Measurements from ENCODE around the gene B4GALNT1.
"Not testable (repeated sequence)": the region's sequence is repeated elsewhere in the genome, so short reads cannot be mapped to it uniquely, and the experiment has no call there.

Gene B4GALNT1

GRCh38 chr12:57620245-57620935 lies 12.6 kb downstream of the B4GALNT1 start:
- no peak for DNase-seq

GRCh38 chr12:57619434-57620244 lies 13.4 kb downstream of the B4GALNT1 start:
- no peak for DNase-seq

- DNase-seq, result no peak
Measured at GRCh38 chr12:57618966-57619433, 14.0 kb downstream of the B4GALNT1 start.

- not testable (repeated sequence) for DNase-seq
Measured at GRCh38 chr12:57618431-57618830, 14.6 kb downstream of the B4GALNT1 start.

GRCh38 chr12:57617942-57618341 lies 15.1 kb downstream of the B4GALNT1 start:
- DNase-seq, result no peak

GRCh38 chr12:57616383-57617101 lies 16.5 kb downstream of the B4GALNT1 start:
- no peak for DNase-seq

- DNase-seq, result peak; percentile 41
Measured at GRCh38 chr12:57615637-57616036, 17.4 kb downstream of the B4GALNT1 start.

GRCh38 chr12:57614948-57615500 lies 18.0 kb downstream of the B4GALNT1 start:
- peak; percentile 27 for DNase-seq

- DNase-seq, result peak; percentile 58
Measured at GRCh38 chr12:57614178-57614947, 18.6 kb downstream of the B4GALNT1 start.

GRCh38 chr12:57613427-57614109 lies 19.4 kb downstream of the B4GALNT1 start:
- DNase-seq, result peak; percentile 46

GRCh38 chr12:57612711-57613426 lies 20.1 kb downstream of the B4GALNT1 start:
- DNase-seq, result peak; percentile 42

- DNase-seq, result peak; percentile 47
Measured at GRCh38 chr12:57611827-57612710, 20.9 kb downstream of the B4GALNT1 start.

- DNase-seq, result peak; percentile 79
Measured at GRCh38 chr12:57611108-57611826, 21.7 kb downstream of the B4GALNT1 start, which contains the start of gene ARHGEF25. ARHGEF25 (plus strand) TSS chr12:57611435; CDS start chr12:57611895, 460 bp downstream.

- DNase-seq, result no peak
Measured at GRCh38 chr12:57610554-57611107, 22.4 kb downstream of the B4GALNT1 start.

GRCh38 chr12:57609781-57610553 lies 23.0 kb downstream of the B4GALNT1 start:
- no peak for DNase-seq

GRCh38 chr12:57609101-57609780 lies 23.8 kb downstream of the B4GALNT1 start:
- no peak for DNase-seq

- DNase-seq, result no peak
Measured at GRCh38 chr12:57607958-57608663, 24.9 kb downstream of the B4GALNT1 start.

All from activated effector memory CD4-positive, alpha-beta T cell treated with anti-CD3 and anti-CD28 coated beads, Interleukin-2, amount 50 U/mL, for 16 hours (primary cell).